Stimulated activated CD8-positive, alpha-beta memory T cell treated with anti-CD3 and anti-CD28 coated beads, Interleukin-7, amount 100 ng/mL, for 24 hours (primary cell): ENCODE data around the gene GNG3.

Experiments
- DNase-seq: peaks from one replicate; pipeline ENCODE4 v3.0.0-alpha.2; 2020; ENCODE audit warnings: low read depth

GNG3 gene

GRCh38 chr11:62757846-62758788 lies 50.6 kb downstream of the GNG3 start:
- no peak for DNase-seq
